Measurements from ENCODE around the gene METTL14. TPM values are rescaled to one million over a fixed set of nuclear protein-coding genes. Genes with fewer than 3 reads are reported as not detected.
"Not testable (repeated sequence)": the region's sequence is repeated elsewhere in the genome, so short reads cannot be mapped to it uniquely, and the experiment has no call there.

The METTL14 gene
- polyA plus RNA-seq (2013, experiment 1 of 2), result 21.0 TPM
- 21.3 TPM for polyA plus RNA-seq (2013, experiment 2 of 2)

DNA sequence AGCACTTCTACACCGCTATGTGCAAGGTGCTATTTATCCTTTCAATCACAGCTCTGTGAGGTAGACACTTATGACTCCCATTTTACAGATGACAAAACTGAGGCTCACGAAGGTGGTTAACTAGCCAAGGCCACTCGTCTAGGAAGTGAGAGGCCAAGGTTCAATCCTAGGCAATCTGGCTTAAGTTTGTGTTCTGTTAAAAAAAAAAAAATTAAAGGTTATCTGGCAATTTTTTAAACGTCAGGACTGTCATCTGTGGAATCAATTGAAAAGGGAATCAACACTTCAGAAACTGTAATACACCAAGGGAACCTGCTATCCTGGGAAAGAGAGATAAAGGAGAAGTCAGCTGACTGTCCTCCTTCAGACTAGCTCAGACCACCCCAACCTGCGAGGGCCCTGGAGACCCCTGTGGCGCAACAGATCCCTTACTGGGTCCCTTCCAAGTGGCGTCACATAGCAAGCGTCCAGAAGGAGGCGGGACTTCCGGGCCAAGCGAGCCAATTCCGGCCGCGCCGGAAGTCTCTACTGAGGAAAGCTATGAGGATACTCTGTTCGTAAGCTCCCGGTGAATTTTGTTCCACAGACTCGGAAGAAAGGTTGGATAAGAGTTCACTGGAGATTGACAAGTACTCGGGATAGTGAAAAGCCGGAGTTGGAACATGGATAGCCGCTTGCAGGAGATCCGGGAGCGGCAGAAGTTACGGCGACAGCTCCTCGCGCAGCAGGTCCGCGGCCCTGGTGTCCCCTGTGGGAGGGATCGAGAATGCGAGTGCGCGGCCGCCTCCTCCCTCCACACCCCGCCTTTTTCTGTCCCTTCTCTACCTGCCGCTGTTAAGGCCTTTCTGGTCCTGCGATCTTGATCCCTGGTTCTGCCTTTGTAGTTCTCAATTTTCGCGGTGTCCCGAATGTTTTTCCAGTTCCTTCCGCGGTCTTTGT, at the start of gene METTL14:
METTL14 (plus strand) TSS at position 520 of the 939 bp plus-strand sequence; CDS start at position 663, 143 bp downstream.
- no peaks in the 10 kb centered on the region for H3K79me1 ChIP-seq (ENCODE audit: low read length)
- H4K8ac ChIP-seq (ENCODE audit: low read depth, low read length), result peak within 1 kb of the TSS; percentile 81
- H3K23ac ChIP-seq (ENCODE audit: low read length), result no peak within 1 kb of the TSS
- H4K5ac ChIP-seq (ENCODE audit: low read length), result no peak within 1 kb of the TSS
- H2BK15ac ChIP-seq (replicated peaks; ENCODE audit: low read depth), result no peak within 1 kb of the TSS
- no peaks in the 10 kb centered on the region for H3K36me3 ChIP-seq (ENCODE audit: control insufficient read depth, insufficient read depth, low read length)
- peak within 1 kb of the TSS; percentile 64 for H3K4me3 ChIP-seq (ENCODE audit: low read length)
- no CpG with 5 or more reads among the region's 42 CpGs for WGBS (ENCODE audit: extremely low coverage, insufficient coverage, low lambda C conversion rate)
- H2BK120ac ChIP-seq (ENCODE audit: low read depth, low read length), result no peak within 1 kb of the TSS
- peak within 1 kb of the TSS; percentile 44 for H3K4me2 ChIP-seq (ENCODE audit: low read length)
- DNase-seq, result peak; percentile 98
- H2BK5ac ChIP-seq (ENCODE audit: low read length), result no peak within 1 kb of the TSS
- peak within 1 kb of the TSS; percentile 79 for H3K56ac ChIP-seq (ENCODE audit: low read length)
- H2AK5ac ChIP-seq (ENCODE audit: low read length), result no peak within 1 kb of the TSS
- no peaks in the 10 kb centered on the region for H3K27me3 ChIP-seq (ENCODE audit: insufficient read depth, low read length, poor library complexity)
- H3K18ac ChIP-seq (ENCODE audit: low read length), result peak within 1 kb of the TSS; percentile 63
- H3K27ac ChIP-seq (ENCODE audit: low read depth, low read length), result peak within 1 kb of the TSS; percentile 45
- H3K4me1 ChIP-seq (ENCODE audit: control insufficient read depth, low read depth, low read length), result no peaks in the 10 kb centered on the region
- peaks cover 15% of the 10 kb centered on the region for H3K79me2 ChIP-seq (ENCODE audit: control insufficient read depth, insufficient read depth, low read length)
- H3K9ac ChIP-seq (ENCODE audit: low read length), result peak within 1 kb of the TSS; percentile 71
- H3K4ac ChIP-seq (ENCODE audit: low read depth, low read length), result no peak within 1 kb of the TSS

DNA sequence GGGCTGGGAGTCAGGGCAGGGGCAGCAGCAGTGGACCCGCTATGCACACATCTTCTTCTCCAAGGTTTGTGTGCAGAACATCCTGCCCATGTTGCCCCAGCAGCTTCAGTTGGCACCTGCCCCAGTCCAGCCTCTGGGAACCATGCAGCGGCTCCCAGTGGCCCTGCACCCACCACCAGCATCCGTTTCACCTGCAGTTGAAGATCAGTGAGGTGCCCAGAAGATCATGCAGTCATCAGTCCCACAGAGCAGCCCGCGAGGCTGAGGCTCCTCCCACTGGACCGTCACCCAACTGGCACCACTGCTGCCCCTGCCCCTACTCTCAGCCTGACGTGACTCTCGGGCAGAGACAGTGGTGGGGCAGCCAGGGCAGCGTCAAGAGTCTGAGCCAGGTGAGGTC, 49.1 kb upstream of the METTL14 start:
- not testable (repeated sequence) for H2AK5ac ChIP-seq (ENCODE audit: low read length); H3K4me2 ChIP-seq (ENCODE audit: low read length); H3K36me3 ChIP-seq (ENCODE audit: control insufficient read depth, insufficient read depth, low read length); H2BK120ac ChIP-seq (ENCODE audit: low read depth, low read length); DNase-seq; H3K9ac ChIP-seq (ENCODE audit: low read length); H4K8ac ChIP-seq (ENCODE audit: low read depth, low read length); H3K79me2 ChIP-seq (ENCODE audit: control insufficient read depth, insufficient read depth, low read length); H3K4me3 ChIP-seq (ENCODE audit: low read length); H3K79me1 ChIP-seq (ENCODE audit: low read length); H3K18ac ChIP-seq (ENCODE audit: low read length); H3K56ac ChIP-seq (ENCODE audit: low read length); H3K27ac ChIP-seq (ENCODE audit: low read depth, low read length); H3K4me1 ChIP-seq (ENCODE audit: control insufficient read depth, low read depth, low read length); H2BK5ac ChIP-seq (ENCODE audit: low read length); H3K27me3 ChIP-seq (ENCODE audit: insufficient read depth, low read length, poor library complexity); H3K23ac ChIP-seq (ENCODE audit: low read length); H4K5ac ChIP-seq (ENCODE audit: low read length); H2BK15ac ChIP-seq (replicated peaks; ENCODE audit: low read depth); H3K4ac ChIP-seq (ENCODE audit: low read depth, low read length)
- no CpG with 5 or more reads among the region's 9 CpGs for WGBS (ENCODE audit: extremely low coverage, insufficient coverage, low lambda C conversion rate)

DNA sequence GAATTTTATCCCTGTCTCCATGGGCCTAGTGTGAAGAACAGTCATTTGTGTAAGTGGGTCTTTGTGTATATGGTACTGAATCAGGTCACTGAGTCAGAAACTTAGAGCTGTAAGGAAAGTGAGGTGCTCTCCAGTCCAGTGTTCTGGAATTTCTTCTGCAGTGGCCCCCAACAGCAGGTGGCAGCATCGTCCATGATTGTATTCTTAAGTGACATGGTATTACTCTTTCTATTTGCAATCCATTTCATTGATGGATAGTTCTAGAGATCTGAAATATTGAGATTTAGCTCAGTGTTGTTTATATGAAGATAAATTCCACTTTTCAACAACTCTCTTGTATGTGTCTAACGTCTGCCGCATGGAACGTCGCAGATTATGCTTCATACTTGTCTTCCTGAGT, 20.5 kb upstream of the METTL14 start:
- not testable (repeated sequence) for H3K36me3 ChIP-seq (ENCODE audit: control insufficient read depth, insufficient read depth, low read length); H3K23ac ChIP-seq (ENCODE audit: low read length); H3K4me2 ChIP-seq (ENCODE audit: low read length); H3K4me1 ChIP-seq (ENCODE audit: control insufficient read depth, low read depth, low read length); H4K8ac ChIP-seq (ENCODE audit: low read depth, low read length); H4K5ac ChIP-seq (ENCODE audit: low read length); H2BK5ac ChIP-seq (ENCODE audit: low read length); H3K4me3 ChIP-seq (ENCODE audit: low read length); H2AK5ac ChIP-seq (ENCODE audit: low read length); H3K79me1 ChIP-seq (ENCODE audit: low read length); H3K27me3 ChIP-seq (ENCODE audit: insufficient read depth, low read length, poor library complexity); H3K18ac ChIP-seq (ENCODE audit: low read length); H3K9ac ChIP-seq (ENCODE audit: low read length); H2BK15ac ChIP-seq (replicated peaks; ENCODE audit: low read depth); H3K4ac ChIP-seq (ENCODE audit: low read depth, low read length); H2BK120ac ChIP-seq (ENCODE audit: low read depth, low read length); H3K79me2 ChIP-seq (ENCODE audit: control insufficient read depth, insufficient read depth, low read length); H3K56ac ChIP-seq (ENCODE audit: low read length); DNase-seq; H3K27ac ChIP-seq (ENCODE audit: low read depth, low read length)
- no CpG with 5 or more reads among the region's 5 CpGs for WGBS (ENCODE audit: extremely low coverage, insufficient coverage, low lambda C conversion rate)

DNA sequence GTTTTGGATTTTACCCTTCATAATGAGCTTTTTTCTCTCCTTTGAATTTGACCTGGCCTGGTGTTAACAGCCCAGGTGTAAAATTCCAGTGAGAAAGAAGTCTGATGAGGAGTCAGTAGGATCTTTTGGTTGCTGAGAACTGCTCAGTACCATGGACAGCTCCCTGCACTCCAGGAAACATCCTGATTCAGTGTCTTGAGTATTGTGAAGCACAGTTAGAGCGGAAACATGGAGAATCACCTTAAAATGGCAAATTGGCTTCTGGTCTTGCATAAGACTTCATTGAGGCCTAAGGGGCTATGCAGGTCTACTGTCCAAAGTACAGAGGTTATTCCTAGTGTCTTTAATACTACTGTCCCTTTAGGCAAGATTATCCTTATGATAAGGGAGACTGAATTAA, 16.0 kb upstream of the METTL14 start:
- H3K4ac ChIP-seq (ENCODE audit: low read depth, low read length); H3K4me3 ChIP-seq (ENCODE audit: low read length); H3K79me1 ChIP-seq (ENCODE audit: low read length); H3K79me2 ChIP-seq (ENCODE audit: control insufficient read depth, insufficient read depth, low read length); H3K18ac ChIP-seq (ENCODE audit: low read length); H3K4me2 ChIP-seq (ENCODE audit: low read length); H2BK5ac ChIP-seq (ENCODE audit: low read length); H3K56ac ChIP-seq (ENCODE audit: low read length); H2BK15ac ChIP-seq (replicated peaks; ENCODE audit: low read depth); H3K4me1 ChIP-seq (ENCODE audit: control insufficient read depth, low read depth, low read length); H2AK5ac ChIP-seq (ENCODE audit: low read length); H3K27me3 ChIP-seq (ENCODE audit: insufficient read depth, low read length, poor library complexity); H4K5ac ChIP-seq (ENCODE audit: low read length); H3K23ac ChIP-seq (ENCODE audit: low read length); H3K27ac ChIP-seq (ENCODE audit: low read depth, low read length); H3K36me3 ChIP-seq (ENCODE audit: control insufficient read depth, insufficient read depth, low read length); H4K8ac ChIP-seq (ENCODE audit: low read depth, low read length); H3K9ac ChIP-seq (ENCODE audit: low read length); H2BK120ac ChIP-seq (ENCODE audit: low read depth, low read length): not testable (repeated sequence)
- peak; percentile 91 for DNase-seq
- WGBS (ENCODE audit: extremely low coverage, insufficient coverage, low lambda C conversion rate), result no CpG with 5 or more reads among the region's 1 CpG

DNA sequence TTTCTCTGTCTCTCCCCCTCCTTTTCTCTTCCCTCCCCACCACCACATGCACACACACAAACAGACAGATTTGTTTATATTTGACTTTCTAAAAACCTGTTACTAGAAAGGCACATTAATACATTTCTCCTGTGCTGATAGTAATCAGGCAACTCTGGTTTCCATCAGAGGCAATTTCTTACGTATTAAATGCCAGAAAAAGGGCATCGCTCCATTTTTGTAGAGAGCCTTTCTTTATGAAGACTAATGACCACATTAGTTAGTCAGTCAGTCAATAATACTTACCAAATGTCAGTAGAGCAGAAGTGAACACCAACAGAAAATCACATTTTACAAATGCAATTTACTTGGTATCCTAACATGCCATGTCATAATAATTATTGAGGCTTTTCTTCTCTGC, 14.2 kb upstream of the METTL14 start:
- H4K5ac ChIP-seq (ENCODE audit: low read length); H3K4me3 ChIP-seq (ENCODE audit: low read length); H3K79me2 ChIP-seq (ENCODE audit: control insufficient read depth, insufficient read depth, low read length); H3K9ac ChIP-seq (ENCODE audit: low read length); H4K8ac ChIP-seq (ENCODE audit: low read depth, low read length); H3K4ac ChIP-seq (ENCODE audit: low read depth, low read length); DNase-seq; H3K4me2 ChIP-seq (ENCODE audit: low read length); H3K56ac ChIP-seq (ENCODE audit: low read length); H3K79me1 ChIP-seq (ENCODE audit: low read length); H3K27me3 ChIP-seq (ENCODE audit: insufficient read depth, low read length, poor library complexity); H2BK120ac ChIP-seq (ENCODE audit: low read depth, low read length); H2AK5ac ChIP-seq (ENCODE audit: low read length); H3K18ac ChIP-seq (ENCODE audit: low read length); H2BK5ac ChIP-seq (ENCODE audit: low read length); H2BK15ac ChIP-seq (replicated peaks; ENCODE audit: low read depth); H3K23ac ChIP-seq (ENCODE audit: low read length); H3K4me1 ChIP-seq (ENCODE audit: control insufficient read depth, low read depth, low read length); H3K27ac ChIP-seq (ENCODE audit: low read depth, low read length); H3K36me3 ChIP-seq (ENCODE audit: control insufficient read depth, insufficient read depth, low read length): not testable (repeated sequence)
- WGBS (ENCODE audit: extremely low coverage, insufficient coverage, low lambda C conversion rate), result no CpG with 5 or more reads among the region's 2 CpGs
